HCT116 (cell line): ENCODE measurements around the gene TUBA4B. TPM values are rescaled to one million over a fixed set of nuclear protein-coding genes. Genes with fewer than 3 reads are reported as not detected.

ENCODE experiments used
- ATAC-seq: fragments of 200-7000 bp; cut with Tn5 transposase; 2 replicates; pipeline ENCODE4 v1.9.1; 2020; ENCODE audit warnings: mild to moderate bottlenecking, moderate library complexity
- BruUV-seq: library from RNA; stranded (reverse); fragments of 400-500 nt; replicated peaks from 2 replicates; lab custom pipeline; 2021; lab: Mats Ljungman, UMichigan
- CTCF ChIA-PET: fragments of 300-600 bp; sonication (Branson Sonifier 250); formaldehyde crosslinking; loops from one replicate; lab custom pipeline; 2021; ENCODE audit warnings: antibody characterized with exemption; lab: Charles Lee
- POLR2A ChIA-PET: fragments of 300-600, 350-600 bp; sonication (Branson Sonifier 250); formaldehyde crosslinking; loops from one replicate; lab custom pipeline; 2021; ENCODE audit warnings: antibody characterized with exemption; lab: Charles Lee
- RAD21 ChIA-PET, 2 experiments: fragments of 300-600 bp; sonication (Branson Sonifier 250); formaldehyde crosslinking; loops; one replicate each; lab custom pipeline; 2023; ENCODE audit warnings: low total read pairs in 2 of 2; ENCODE audit not compliant: uncharacterized antibody in 2 of 2, unreplicated experiment in 2 of 2, low non-redundant PET in 1 of 2; lab: Charles Lee
- DNase-seq: peaks from one replicate; pipeline ENCODE4 v3.0.0-alpha.2; 2010; ENCODE audit warnings: low read depth, low spot score
- H2AFZ ChIP-seq: fragments of 200-600 bp; shearing (Covaris generic), sonication (generic); 2 replicates; pipeline ENCODE4 v1.6.1; 2017; ENCODE audit warnings: low read depth, mixed run types, mixed read lengths, antibody characterized with exemption, low read length; ENCODE audit not compliant: poor library complexity, severe bottlenecking
- H3K27ac ChIP-seq: 2 replicates; pipeline ENCODE4 v1.5.1; 2012; ENCODE audit warnings: low read depth, low read length
- H3K27me3 ChIP-seq: fragments of 200-600 bp; sonication (generic); 2 replicates; pipeline ENCODE4 v1.6.1; 2016; ENCODE audit warnings: mixed run types, low read length, mixed read lengths; ENCODE audit not compliant: insufficient read depth
- H3K36me3 ChIP-seq, 2 experiments: fragments of 200-500 bp in 1 of 2; fragments of 200-600 bp in 1 of 2; sonication (Bioruptor generic) in 1 of 2; sonication (generic) in 1 of 2; 2 replicates each; pipeline versions ENCODE4 v1.5.1 to v1.6.1; 2014 to 2016; ENCODE audit warnings: low read length in 2 of 2, inconsistent platforms in 1 of 2, mixed read lengths in 1 of 2, mixed run types in 1 of 2; ENCODE audit not compliant: insufficient read depth in 2 of 2, control insufficient read depth in 1 of 2
- H3K4me1 ChIP-seq, 2 experiments: fragments of 200-600 bp in 1 of 2; sonication (generic) in 1 of 2; 2 replicates each; pipeline versions ENCODE4 v1.5.1 to v1.6.1; 2012 to 2017; ENCODE audit warnings: low read length in 2 of 2, inconsistent platforms in 1 of 2, mild to moderate bottlenecking in 1 of 2, mixed read lengths in 1 of 2, mixed run types in 1 of 2, moderate library complexity in 1 of 2; ENCODE audit not compliant: insufficient read depth in 2 of 2, control insufficient read depth in 1 of 2
- H3K4me2 ChIP-seq: fragments of 200-600 bp; sonication (generic); 2 replicates; pipeline ENCODE4 v1.6.1; 2017; ENCODE audit warnings: mixed run types, low read length, mixed read lengths
- H3K4me3 ChIP-seq, 2 experiments: fragments of 200-600 bp in 1 of 2; sonication (generic) in 1 of 2; replicated peaks in 1 of 2; 2 replicates each; pipeline ENCODE4 v1.5.1; 2011 to 2016; ENCODE audit warnings: low read length in 2 of 2, control low read depth in 1 of 2, low read depth in 1 of 2, mild to moderate bottlenecking in 1 of 2, mixed read lengths in 1 of 2, mixed run types in 1 of 2
- H3K79me2 ChIP-seq: fragments of 200-600 bp; sonication (generic); 2 replicates; pipeline ENCODE4 v1.6.1; 2017; ENCODE audit warnings: mild to moderate bottlenecking, mixed run types, low read length, moderate library complexity, mixed read lengths; ENCODE audit not compliant: insufficient read depth
- H3K9ac ChIP-seq: fragments of 200-600 bp; sonication (generic); 2 replicates; pipeline ENCODE4 v1.6.1; 2016; ENCODE audit warnings: low read length, mixed read lengths
- H3K9me2 ChIP-seq: fragments of 200-600 bp; sonication (generic), shearing (Covaris generic); 2 replicates; pipeline ENCODE4 v1.6.1; 2017; ENCODE audit warnings: mixed run types, mild to moderate bottlenecking, moderate library complexity; ENCODE audit not compliant: insufficient read depth
- H3K9me3 ChIP-seq, 2 experiments: fragments of 200-500 bp in 1 of 2; fragments of 200-600 bp in 1 of 2; sonication (Bioruptor generic) in 1 of 2; sonication (generic) in 1 of 2; 2 replicates each; pipeline ENCODE4 v1.6.1; 2014 to 2017; ENCODE audit warnings: low read length in 2 of 2, mixed read lengths in 2 of 2, inconsistent platforms in 1 of 2, low read depth in 1 of 2, mild to moderate bottlenecking in 1 of 2, mixed run types in 1 of 2, moderate library complexity in 1 of 2; ENCODE audit not compliant: control insufficient read depth in 1 of 2, insufficient read depth in 1 of 2
- H4K20me1 ChIP-seq: fragments of 200-600 bp; sonication (generic), shearing (Covaris generic); 2 replicates; pipeline ENCODE4 v1.6.1; 2017; ENCODE audit warnings: mixed run types, mild to moderate bottlenecking, moderate library complexity; ENCODE audit not compliant: insufficient read depth
- JUND ChIP-seq: IDR thresholded peaks from 2 replicates; pipeline ENCODE4 v1.6.1; 2012
- POLR2A ChIP-seq: IDR thresholded peaks from 2 replicates; pipeline ENCODE4 v1.7.0; 2011; ENCODE audit warnings: borderline replicate concordance; ENCODE audit not compliant: insufficient read depth, insufficient read length; ENCODE audit errors: extremely low read depth
- RAD21 ChIP-seq: IDR thresholded peaks from 2 replicates; pipeline ENCODE4 v1.6.1; 2012; ENCODE audit warnings: low read depth, mild to moderate bottlenecking
- SP1 ChIP-seq: IDR thresholded peaks from 2 replicates; pipeline ENCODE4 v1.6.1; 2012; ENCODE audit warnings: low read depth
- ZFX ChIP-seq: fragments of 450-650 bp; IDR thresholded peaks from 2 replicates; pipeline ENCODE4 v1.6.1; 2017
- intact Hi-C: fragments of 100-400 bp; cut with micrococcal nuclease; formaldehyde crosslinking; loops from 2 replicates; pipeline ENCODE4 v1.10.0; 2022
- total RNA-seq: library from RNA; stranded (reverse); gene quantifications from one replicate; pipeline ENCODE4 v1.2.1, GENCODE V29; 2021; ENCODE audit not compliant: unreplicated experiment
- TF ChIP-seq, protein P1 (sequence below): IDR thresholded peaks from 2 replicates; pipeline ENCODE4 v1.6.1; 2011; ENCODE audit warnings: mild to moderate bottlenecking, low read length, moderate library complexity; ENCODE audit not compliant: insufficient replicate concordance; ENCODE audit errors: extremely low read depth
- TF ChIP-seq, protein P2 (sequence below): IDR thresholded peaks from 2 replicates; pipeline ENCODE4 v1.6.1; 2012
- TF ChIP-seq, protein P3 (sequence below): IDR thresholded peaks from 2 replicates; pipeline ENCODE4 v1.6.1; 2012

Gene TUBA4B
- total RNA-seq, 1 experiment from 2014 or later: not detected

DNA sequence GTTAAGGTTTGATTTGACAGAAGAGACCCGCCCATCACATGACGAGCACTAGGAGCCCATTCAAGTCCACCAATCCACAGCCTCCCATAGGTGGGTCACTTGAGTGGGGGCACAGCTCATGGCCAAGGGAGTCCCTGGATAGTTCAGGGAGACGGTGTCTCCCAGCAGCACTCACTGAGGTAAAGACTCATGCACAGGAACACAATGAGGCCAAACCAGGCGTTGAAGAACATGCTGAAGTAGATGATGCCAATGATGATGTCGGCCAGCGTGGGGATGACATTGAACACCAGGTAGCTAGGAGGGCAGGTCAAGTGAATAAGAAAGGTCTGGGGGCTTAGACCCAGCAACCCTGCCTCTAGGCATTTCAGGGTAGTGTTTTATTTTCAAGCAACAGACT is 38.3 kb upstream of the TUBA4B start:
- ChIA-PET RAD21 (no interaction called here), POLR2A (no interaction called here)
- ATAC-seq: no peak

More for the DNA sequence above, 38.3 kb upstream of the TUBA4B start:
- no peak for DNase-seq
- no peak for TF ChIP-seq JUND
- no peak for TF ChIP-seq RAD21
- TF ChIP-seq POLR2A: no peak
- TF ChIP-seq, protein P1, sequence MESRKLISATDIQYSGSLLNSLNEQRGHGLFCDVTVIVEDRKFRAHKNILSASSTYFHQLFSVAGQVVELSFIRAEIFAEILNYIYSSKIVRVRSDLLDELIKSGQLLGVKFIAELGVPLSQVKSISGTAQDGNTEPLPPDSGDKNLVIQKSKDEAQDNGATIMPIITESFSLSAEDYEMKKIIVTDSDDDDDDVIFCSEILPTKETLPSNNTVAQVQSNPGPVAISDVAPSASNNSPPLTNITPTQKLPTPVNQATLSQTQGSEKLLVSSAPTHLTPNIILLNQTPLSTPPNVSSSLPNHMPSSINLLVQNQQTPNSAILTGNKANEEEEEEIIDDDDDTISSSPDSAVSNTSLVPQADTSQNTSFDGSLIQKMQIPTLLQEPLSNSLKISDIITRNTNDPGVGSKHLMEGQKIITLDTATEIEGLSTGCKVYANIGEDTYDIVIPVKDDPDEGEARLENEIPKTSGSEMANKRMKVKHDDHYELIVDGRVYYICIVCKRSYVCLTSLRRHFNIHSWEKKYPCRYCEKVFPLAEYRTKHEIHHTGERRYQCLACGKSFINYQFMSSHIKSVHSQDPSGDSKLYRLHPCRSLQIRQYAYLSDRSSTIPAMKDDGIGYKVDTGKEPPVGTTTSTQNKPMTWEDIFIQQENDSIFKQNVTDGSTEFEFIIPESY: no peak
- TF ChIP-seq, protein P2, sequence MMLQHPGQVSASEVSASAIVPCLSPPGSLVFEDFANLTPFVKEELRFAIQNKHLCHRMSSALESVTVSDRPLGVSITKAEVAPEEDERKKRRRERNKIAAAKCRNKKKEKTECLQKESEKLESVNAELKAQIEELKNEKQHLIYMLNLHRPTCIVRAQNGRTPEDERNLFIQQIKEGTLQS: no peak
- TF ChIP-seq, protein P3, sequence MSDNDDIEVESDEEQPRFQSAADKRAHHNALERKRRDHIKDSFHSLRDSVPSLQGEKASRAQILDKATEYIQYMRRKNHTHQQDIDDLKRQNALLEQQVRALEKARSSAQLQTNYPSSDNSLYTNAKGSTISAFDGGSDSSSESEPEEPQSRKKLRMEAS: no peak
- TF ChIP-seq ZFX: no peak
- TF ChIP-seq SP1: no peak
- Histone ChIP-seq H4K20me1 (no peaks in the 10 kb centered on the region), H3K79me2 (no peaks in the 10 kb centered on the region), H3K27ac (no peak overlapping the region), H3K4me1 (peaks cover 9 to 37% of the 10 kb centered on the region in 2 experiments; a peak in 3 of 4 replicates), H3K9me2 (no peaks in the 10 kb centered on the region), H3K36me3 (peaks cover 2 to 11% of the 10 kb centered on the region in 2 experiments; a peak in 2 of 4 replicates), H3K27me3 (no peaks in the 10 kb centered on the region), H3K4me2 (no peak overlapping the region), H3K4me3 (no peak overlapping the region), H3K9ac (no peak overlapping the region), H3K9me3 (no peaks in the 10 kb centered on the region), H2AFZ (no peak overlapping the region)
- intact Hi-C loops: no loop called here
- CTCF ChIA-PET: no interaction called here
- no TSS peak for BruUV-seq
